A549 (cell line): Measurements from ENCODE around the gene BPIFB2.

Source experiments
- HOXA7 ChIP-seq: fragments of 250-450 bp; sonication (Bioruptor Pico); IDR thresholded peaks from 2 replicates; pipeline ENCODE4 v1.5.0; 2020; ENCODE audit warnings: mild to moderate bottlenecking, moderate library complexity
- KDM1A ChIP-seq: fragments of 200-600 bp; sonication (generic); IDR thresholded peaks from 2 replicates; pipeline ENCODE4 v1.6.1; 2016; ENCODE audit warnings: low read depth, mild to moderate bottlenecking
- NPAS2 ChIP-seq: fragments of 250-450 bp; sonication (Bioruptor Pico); IDR thresholded peaks from 2 replicates; pipeline ENCODE4 v1.8.0; 2022; ENCODE audit warnings: mild to moderate bottlenecking, moderate library complexity, borderline replicate concordance
- PHF8 ChIP-seq: fragments of 200-600 bp; sonication (generic); IDR thresholded peaks from 2 replicates; pipeline ENCODE4 v1.6.1; 2016; ENCODE audit warnings: low read depth, mild to moderate bottlenecking, antibody characterized with exemption, moderate library complexity, borderline replicate concordance
- RAD21 ChIP-seq, 2 experiments: fragments of >200 bp in 1 of 2; sonication (Bioruptor Twin) in 1 of 2; formaldehyde crosslinking in 1 of 2; IDR thresholded peaks in 1 of 2; conservative IDR thresholded peaks in 1 of 2; 2 replicates in 1 of 2; 3 replicates in 1 of 2; pipeline ENCODE4 v1.6.1; 2012 to 2018; ENCODE audit warnings: inconsistent platforms in 1 of 2
- ZC3H11A ChIP-seq: fragments of 450-650 bp; IDR thresholded peaks from 2 replicates; pipeline ENCODE4 v1.6.1; 2014; ENCODE audit warnings: antibody characterized with exemption, mild to moderate bottlenecking
- TF ChIP-seq, protein P1 (sequence below): fragments of >200 bp; sonication (Bioruptor Twin); formaldehyde crosslinking; IDR thresholded peaks from 3 replicates; pipeline ENCODE4 v1.5.1; 2016
- TF ChIP-seq, protein P2 (sequence below): fragments of 450-650 bp; IDR thresholded peaks from 2 replicates; pipeline ENCODE4 v1.6.1; 2014; ENCODE audit warnings: antibody characterized with exemption
- TF ChIP-seq, protein P3 (sequence below): fragments of 250-450 bp; sonication (Bioruptor Pico); IDR thresholded peaks from 2 replicates; pipeline ENCODE4 v1.5.0; 2021; ENCODE audit warnings: mild to moderate bottlenecking, moderate library complexity, borderline replicate concordance
- TF ChIP-seq, protein P4 (sequence below): fragments of 150-350 bp; IDR thresholded peaks from 2 replicates; pipeline ENCODE4 v1.6.1; 2014; ENCODE audit warnings: low read depth, mild to moderate bottlenecking, low read length
- TF ChIP-seq, protein P5 (sequence below): IDR thresholded peaks from 2 replicates; pipeline ENCODE4 v1.6.1; 2012

DNA sequence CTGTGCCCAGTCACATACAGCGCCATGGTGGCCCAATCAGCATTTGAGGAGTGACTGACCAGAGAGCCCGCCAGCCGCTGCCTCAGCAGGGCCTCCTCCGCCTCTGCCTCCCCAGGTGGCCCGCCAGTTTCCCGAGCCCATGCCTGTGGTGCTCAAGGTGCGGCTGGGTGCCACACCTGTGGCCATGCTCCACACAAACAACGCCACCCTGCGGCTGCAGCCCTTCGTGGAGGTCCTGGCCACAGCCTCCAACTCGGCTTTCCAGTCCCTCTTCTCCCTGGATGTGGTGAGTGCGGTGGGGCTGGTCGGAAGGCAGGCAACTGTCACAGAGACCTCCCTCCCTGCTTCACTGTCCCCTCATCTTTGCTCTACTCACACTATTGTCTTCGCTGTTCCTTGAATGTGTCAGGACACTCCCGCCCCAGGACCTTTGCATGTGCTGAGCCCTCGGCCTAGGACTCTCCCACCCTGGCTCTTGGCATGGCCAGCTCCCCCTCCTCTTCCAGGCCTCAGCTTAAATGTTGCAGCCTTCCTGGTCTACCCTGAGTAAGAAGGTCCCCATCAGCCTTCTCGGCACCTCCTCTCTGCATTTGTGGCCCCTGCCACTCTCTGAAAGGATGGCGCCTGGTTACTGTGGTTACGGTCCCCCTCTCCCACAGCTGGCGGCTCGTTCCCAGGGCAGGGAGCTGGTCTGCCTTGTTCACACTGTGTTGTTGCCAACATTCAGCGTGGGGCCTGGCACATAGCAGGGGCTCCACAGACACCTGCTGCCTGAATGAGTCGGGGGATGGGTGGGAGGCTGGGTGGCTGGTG lies 12.2 kb downstream of the BPIFB2 start:
- TF ChIP-seq, protein P1, sequence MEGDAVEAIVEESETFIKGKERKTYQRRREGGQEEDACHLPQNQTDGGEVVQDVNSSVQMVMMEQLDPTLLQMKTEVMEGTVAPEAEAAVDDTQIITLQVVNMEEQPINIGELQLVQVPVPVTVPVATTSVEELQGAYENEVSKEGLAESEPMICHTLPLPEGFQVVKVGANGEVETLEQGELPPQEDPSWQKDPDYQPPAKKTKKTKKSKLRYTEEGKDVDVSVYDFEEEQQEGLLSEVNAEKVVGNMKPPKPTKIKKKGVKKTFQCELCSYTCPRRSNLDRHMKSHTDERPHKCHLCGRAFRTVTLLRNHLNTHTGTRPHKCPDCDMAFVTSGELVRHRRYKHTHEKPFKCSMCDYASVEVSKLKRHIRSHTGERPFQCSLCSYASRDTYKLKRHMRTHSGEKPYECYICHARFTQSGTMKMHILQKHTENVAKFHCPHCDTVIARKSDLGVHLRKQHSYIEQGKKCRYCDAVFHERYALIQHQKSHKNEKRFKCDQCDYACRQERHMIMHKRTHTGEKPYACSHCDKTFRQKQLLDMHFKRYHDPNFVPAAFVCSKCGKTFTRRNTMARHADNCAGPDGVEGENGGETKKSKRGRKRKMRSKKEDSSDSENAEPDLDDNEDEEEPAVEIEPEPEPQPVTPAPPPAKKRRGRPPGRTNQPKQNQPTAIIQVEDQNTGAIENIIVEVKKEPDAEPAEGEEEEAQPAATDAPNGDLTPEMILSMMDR: no peak
- TF ChIP-seq PHF8 (no peak), KDM1A (no peak), ZC3H11A (no peak), RAD21 (conservative IDR thresholded peaks at IDR 0.05 in 1 of 2, IDR thresholded peaks at IDR 0.05 in 1 of 2) (no peak), NPAS2 (CRISPR knock-in tag) (no peak), HOXA7 (CRISPR knock-in tag) (no peak)
- TF ChIP-seq, protein P2, sequence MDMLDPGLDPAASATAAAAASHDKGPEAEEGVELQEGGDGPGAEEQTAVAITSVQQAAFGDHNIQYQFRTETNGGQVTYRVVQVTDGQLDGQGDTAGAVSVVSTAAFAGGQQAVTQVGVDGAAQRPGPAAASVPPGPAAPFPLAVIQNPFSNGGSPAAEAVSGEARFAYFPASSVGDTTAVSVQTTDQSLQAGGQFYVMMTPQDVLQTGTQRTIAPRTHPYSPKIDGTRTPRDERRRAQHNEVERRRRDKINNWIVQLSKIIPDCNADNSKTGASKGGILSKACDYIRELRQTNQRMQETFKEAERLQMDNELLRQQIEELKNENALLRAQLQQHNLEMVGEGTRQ: no peak
- TF ChIP-seq, protein P3, sequence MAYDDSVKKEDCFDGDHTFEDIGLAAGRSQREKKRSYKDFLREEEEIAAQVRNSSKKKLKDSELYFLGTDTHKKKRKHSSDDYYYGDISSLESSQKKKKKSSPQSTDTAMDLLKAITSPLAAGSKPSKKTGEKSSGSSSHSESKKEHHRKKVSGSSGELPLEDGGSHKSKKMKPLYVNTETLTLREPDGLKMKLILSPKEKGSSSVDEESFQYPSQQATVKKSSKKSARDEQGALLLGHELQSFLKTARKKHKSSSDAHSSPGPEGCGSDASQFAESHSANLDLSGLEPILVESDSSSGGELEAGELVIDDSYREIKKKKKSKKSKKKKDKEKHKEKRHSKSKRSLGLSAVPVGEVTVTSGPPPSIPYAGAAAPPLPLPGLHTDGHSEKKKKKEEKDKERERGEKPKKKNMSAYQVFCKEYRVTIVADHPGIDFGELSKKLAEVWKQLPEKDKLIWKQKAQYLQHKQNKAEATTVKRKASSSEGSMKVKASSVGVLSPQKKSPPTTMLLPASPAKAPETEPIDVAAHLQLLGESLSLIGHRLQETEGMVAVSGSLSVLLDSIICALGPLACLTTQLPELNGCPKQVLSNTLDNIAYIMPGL (CRISPR knock-in tag): no peak
- TF ChIP-seq, protein P4, sequence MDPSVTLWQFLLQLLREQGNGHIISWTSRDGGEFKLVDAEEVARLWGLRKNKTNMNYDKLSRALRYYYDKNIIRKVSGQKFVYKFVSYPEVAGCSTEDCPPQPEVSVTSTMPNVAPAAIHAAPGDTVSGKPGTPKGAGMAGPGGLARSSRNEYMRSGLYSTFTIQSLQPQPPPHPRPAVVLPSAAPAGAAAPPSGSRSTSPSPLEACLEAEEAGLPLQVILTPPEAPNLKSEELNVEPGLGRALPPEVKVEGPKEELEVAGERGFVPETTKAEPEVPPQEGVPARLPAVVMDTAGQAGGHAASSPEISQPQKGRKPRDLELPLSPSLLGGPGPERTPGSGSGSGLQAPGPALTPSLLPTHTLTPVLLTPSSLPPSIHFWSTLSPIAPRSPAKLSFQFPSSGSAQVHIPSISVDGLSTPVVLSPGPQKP: no peak
- TF ChIP-seq, protein P5, sequence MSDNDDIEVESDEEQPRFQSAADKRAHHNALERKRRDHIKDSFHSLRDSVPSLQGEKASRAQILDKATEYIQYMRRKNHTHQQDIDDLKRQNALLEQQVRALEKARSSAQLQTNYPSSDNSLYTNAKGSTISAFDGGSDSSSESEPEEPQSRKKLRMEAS: no peak
